ENCODE results near the gene PAGR1.

PAGR1 gene

DNA sequence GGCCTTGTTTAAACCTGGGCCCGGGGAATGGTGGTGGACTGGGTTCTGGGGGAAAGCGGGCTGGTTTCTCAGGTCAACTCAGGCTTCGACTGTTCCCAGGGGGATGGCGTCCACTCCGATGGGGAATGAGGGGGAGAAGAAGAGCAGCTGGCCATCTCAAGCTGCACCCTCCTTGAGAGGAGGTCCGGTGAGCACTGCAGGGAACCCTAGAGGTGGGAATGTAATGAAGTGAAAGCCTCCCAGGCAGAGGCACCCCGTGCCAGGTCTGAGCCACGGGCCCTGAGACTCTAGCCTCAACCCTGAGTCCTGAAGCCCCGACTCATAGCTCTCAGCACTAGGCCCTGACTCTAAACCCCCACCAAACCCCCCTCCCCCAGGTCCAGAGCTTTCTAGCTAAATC, 48.3 kb downstream of the PAGR1 start:
- TF ChIP-seq, protein P1, sequence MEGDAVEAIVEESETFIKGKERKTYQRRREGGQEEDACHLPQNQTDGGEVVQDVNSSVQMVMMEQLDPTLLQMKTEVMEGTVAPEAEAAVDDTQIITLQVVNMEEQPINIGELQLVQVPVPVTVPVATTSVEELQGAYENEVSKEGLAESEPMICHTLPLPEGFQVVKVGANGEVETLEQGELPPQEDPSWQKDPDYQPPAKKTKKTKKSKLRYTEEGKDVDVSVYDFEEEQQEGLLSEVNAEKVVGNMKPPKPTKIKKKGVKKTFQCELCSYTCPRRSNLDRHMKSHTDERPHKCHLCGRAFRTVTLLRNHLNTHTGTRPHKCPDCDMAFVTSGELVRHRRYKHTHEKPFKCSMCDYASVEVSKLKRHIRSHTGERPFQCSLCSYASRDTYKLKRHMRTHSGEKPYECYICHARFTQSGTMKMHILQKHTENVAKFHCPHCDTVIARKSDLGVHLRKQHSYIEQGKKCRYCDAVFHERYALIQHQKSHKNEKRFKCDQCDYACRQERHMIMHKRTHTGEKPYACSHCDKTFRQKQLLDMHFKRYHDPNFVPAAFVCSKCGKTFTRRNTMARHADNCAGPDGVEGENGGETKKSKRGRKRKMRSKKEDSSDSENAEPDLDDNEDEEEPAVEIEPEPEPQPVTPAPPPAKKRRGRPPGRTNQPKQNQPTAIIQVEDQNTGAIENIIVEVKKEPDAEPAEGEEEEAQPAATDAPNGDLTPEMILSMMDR (IDR thresholded peaks at IDR 0.05), result no peak

DNA sequence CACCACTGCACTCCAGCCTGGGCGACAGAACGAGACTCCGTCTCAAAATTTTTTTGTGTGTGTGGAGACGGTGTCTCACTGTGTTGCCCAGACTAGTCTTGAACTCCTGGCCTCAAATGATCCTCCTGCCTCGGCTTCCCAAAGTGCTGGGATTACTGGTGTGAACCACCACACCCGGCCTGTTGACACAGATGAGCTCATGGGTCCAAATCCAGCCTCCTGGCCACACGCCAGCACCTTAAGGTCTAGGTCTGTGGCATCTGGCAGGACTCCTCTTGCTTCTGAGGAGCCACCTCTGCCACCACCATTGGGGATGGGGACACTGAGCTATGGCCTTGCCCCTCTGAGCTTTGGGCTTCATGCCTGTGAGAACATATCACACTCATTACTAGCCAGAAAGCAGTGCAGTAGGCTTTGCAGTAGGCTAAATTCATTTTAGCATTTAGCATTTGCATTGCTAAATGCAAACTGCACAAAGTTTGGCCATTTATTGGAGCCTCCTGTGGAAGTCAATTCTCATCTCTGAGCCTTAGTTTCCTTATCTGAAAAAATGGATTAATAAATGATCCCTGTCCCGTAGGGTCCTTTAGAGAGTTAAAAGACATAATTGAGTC, 52.6 kb downstream of the PAGR1 start:
- TF ChIP-seq, protein P1 (IDR thresholded peaks at IDR 0.05), result no peak
